Activated naive CD8-positive, alpha-beta T cell treated with anti-CD3 and anti-CD28 coated beads, Interleukin-2, amount 50 U/mL, for 16 hours (primary cell): Measurements from ENCODE around the gene MYO1C.
"Not testable (repeated sequence)": the region's sequence is repeated elsewhere in the genome, so short reads cannot be mapped to it uniquely, and the experiment has no call there.

Experiments
- DNase-seq: peaks from one replicate; pipeline ENCODE4 v3.0.0-alpha.2; 2020; ENCODE audit warnings: low read depth, low spot score

The MYO1C gene

GRCh38 chr17:1467898-1468492 is 24.5 kb downstream of the MYO1C start:
- no peak for DNase-seq

- DNase-seq, result no peak
These were observed 25.2 kb downstream of the MYO1C start for GRCh38 chr17:1467258-1467657.

GRCh38 chr17:1464186-1464585 is 28.3 kb downstream of the MYO1C start:
- no peak for DNase-seq

GRCh38 chr17:1462164-1463112 is 30.0 kb downstream of the MYO1C start:
- DNase-seq, result no peak

- no peak for DNase-seq
These were observed 31.1 kb downstream of the MYO1C start for GRCh38 chr17:1461198-1461944.

- DNase-seq, result no peak
These were observed 32.3 kb downstream of the MYO1C start for GRCh38 chr17:1460233-1460632.

GRCh38 chr17:1455797-1456599 is 36.5 kb downstream of the MYO1C start, which contains the start of gene CRK:
Gene CRK (minus strand): TSS chr17:1456232. CDS start chr17:1456117, 115 bp downstream.
- peak; percentile 94 for DNase-seq

GRCh38 chr17:1455291-1455796 is 37.1 kb downstream of the MYO1C start:
- DNase-seq, result no peak

GRCh38 chr17:1454541-1454940 is 37.9 kb downstream of the MYO1C start:
- no peak for DNase-seq

- DNase-seq, result not testable (repeated sequence)
These were observed 38.8 kb downstream of the MYO1C start for GRCh38 chr17:1453694-1454093.

- no peak for DNase-seq
These were observed 39.6 kb downstream of the MYO1C start for GRCh38 chr17:1452836-1453235.

- DNase-seq, result not testable (repeated sequence)
These were observed 42.2 kb downstream of the MYO1C start for GRCh38 chr17:1450261-1450660.

GRCh38 chr17:1449412-1449967 is 43.0 kb downstream of the MYO1C start:
- no peak for DNase-seq

GRCh38 chr17:1447052-1447451 is 45.4 kb downstream of the MYO1C start:
- no peak for DNase-seq

GRCh38 chr17:1446201-1446600 is 46.3 kb downstream of the MYO1C start:
- no peak for DNase-seq

GRCh38 chr17:1445695-1446094 is 46.8 kb downstream of the MYO1C start:
- not testable (repeated sequence) for DNase-seq

- DNase-seq, result not testable (repeated sequence)
These were observed 49.8 kb downstream of the MYO1C start for GRCh38 chr17:1442721-1443120.

- DNase-seq, result no peak
These were observed 50.3 kb downstream of the MYO1C start for GRCh38 chr17:1442187-1442586.

GRCh38 chr17:1440921-1441320 is 51.6 kb downstream of the MYO1C start:
- DNase-seq, result no peak

- DNase-seq, result no peak
These were observed 53.8 kb downstream of the MYO1C start for GRCh38 chr17:1438593-1439083.

GRCh38 chr17:1435326-1435725 is 57.2 kb downstream of the MYO1C start:
- no peak for DNase-seq
